Esophagus squamous epithelium (tissue), 5 donors: ENCODE measurements around the gene VARS2. TPM values are rescaled to one million over a fixed set of nuclear protein-coding genes. Genes with fewer than 3 reads are reported as not detected.
"Not testable (repeated sequence)": the region's sequence is repeated elsewhere in the genome, so short reads cannot be mapped to it uniquely, and the experiment has no call there.

ENCODE experiments used
- DNase-seq: peaks from one replicate; lab custom pipeline; 2025; lab: John Stamatoyannopoulos, UW
- H3K27ac ChIP-seq, 4 donors: fragments of 200-600 bp; sonication (generic); one replicate each; pipeline ENCODE4 v1.5.1; 2016 to 2019; ENCODE audit warnings: mild to moderate bottlenecking in 1 of 4
- H3K27me3 ChIP-seq, 4 donors: fragments of 200-600 bp; sonication (generic); 1 replicate in 3 of 4; 2 replicates in 1 of 4; pipeline versions ENCODE4 v1.5.1 to v1.6.0; 2017 to 2021; ENCODE audit warnings: antibody characterized with exemption in 1 of 4
- H3K36me3 ChIP-seq, 3 donors: fragments of 200-600 bp; sonication (generic); one replicate each; pipeline ENCODE4 v1.5.1; 2016 to 2019
- H3K4me1 ChIP-seq, 3 donors: fragments of 200-600 bp; sonication (generic); one replicate each; pipeline ENCODE4 v1.5.1; 2017 to 2019
- H3K4me3 ChIP-seq, 4 donors: fragments of 200-600 bp; sonication (generic); 1 replicate in 3 of 4; 2 replicates in 1 of 4; pipeline ENCODE4 v1.5.1; 2016 to 2019; ENCODE audit warnings: mild to moderate bottlenecking in 2 of 4, moderate library complexity in 1 of 4
- H3K9me3 ChIP-seq, 3 donors: fragments of 200-600 bp; sonication (generic); one replicate each; pipeline ENCODE4 v1.5.1; 2016 to 2019
- CTCF ChIP-seq, 6 experiments: fragments of 450-650 bp in 4 of 6; fragments of 200-600 bp in 2 of 6; sonication (generic) in 2 of 6; IDR thresholded peaks; one replicate each; pipeline ENCODE4 v1.5.1; 2016 to 2019; ENCODE audit warnings: antibody characterized with exemption in 6 of 6, mild to moderate bottlenecking in 4 of 6, moderate library complexity in 4 of 6
- POLR2A ChIP-seq, 4 donors: fragments of 450-650 bp; IDR thresholded peaks; one replicate each; pipeline ENCODE4 v1.6.1; 2017; ENCODE audit warnings: antibody characterized with exemption in 4 of 4, mild to moderate bottlenecking in 4 of 4, moderate library complexity in 3 of 4
- WGBS, 2 donors: methylation state at CpG; one replicate each; pipeline ENCODE4 v1.1.5; 2018; 5-methylcytosine and 5-hydroxymethylcytosine counted together
- intact Hi-C: fragments of 100-400 bp; cut with DNase I; formaldehyde crosslinking; loops from one replicate; pipeline ENCODE4 v1.15.0; 2022
- total RNA-seq, 4 donors: library from RNA; depleted of rRNA; stranded (reverse); fragments of >200 nt; gene quantifications; one replicate each; pipeline ENCODE4 v1.1.0, GENCODE V29; 2016
- donor health status: DM: yes; HTN: yes; CAD: no.

The VARS2 gene
- total RNA-seq, 4 donors from 2014 or later: 23.5 to 61.9 (median 33.0) TPM

GRCh38 chr6:30873137-30873640 is 40.8 kb upstream of the VARS2 start:
- Histone ChIP-seq H3K36me3 (no peaks in the 10 kb centered on the region), H3K4me3 (no peak overlapping the region), H3K27ac (no peak overlapping the region), H3K4me1 (peaks cover 18 to 33% (median 27%) of the 10 kb centered on the region in 3 donors), H3K9me3 (peaks cover 0 to 35% (median 13%) of the 10 kb centered on the region in 3 donors), H3K27me3 (no peaks in the 10 kb centered on the region)
- intact Hi-C loops: no loop called here
- no peak for DNase-seq
- WGBS, 2 donors: 92 to 93% methylated on average over 2 of the region's 2 CpGs
- TF ChIP-seq POLR2A (IDR thresholded peaks at IDR 0.05) (no peak), CTCF (IDR thresholded peaks at IDR 0.05) (no peak)

GRCh38 chr6:30873795-30874194 is 40.2 kb upstream of the VARS2 start:
- peaks cover 18 to 39% (median 29%) of the 10 kb centered on the region in 3 donors for H3K4me1 ChIP-seq
- H3K27me3 ChIP-seq, DNase-seq, intact Hi-C loops, H3K27ac ChIP-seq, H3K36me3 ChIP-seq, H3K4me3 ChIP-seq: not testable (repeated sequence)
- WGBS, 2 donors: 89% methylated on average over 3 of the region's 3 CpGs
- H3K9me3 ChIP-seq: peaks cover 0 to 33% (median 13%) of the 10 kb centered on the region in 3 donors

- Histone ChIP-seq H3K9me3 (peaks cover 0 to 20% (median 3%) of the 10 kb centered on the region in 3 donors), H3K36me3 (no peaks in the 10 kb centered on the region), H3K27me3 (no peaks in the 10 kb centered on the region), H3K27ac (peak overlapping the region; percentile 79 to 90 (median 88)), H3K4me1 (peaks cover 18 to 39% (median 29%) of the 10 kb centered on the region in 3 donors), H3K4me3 (peak overlapping the region in 1 of 4 donors; percentile 28)
- intact Hi-C loops: loop anchor here (5.0 kb wide), 1 partner anchor 48 kb away; no protein-coding TSS in a partner anchor
- TF ChIP-seq CTCF (IDR thresholded peaks at IDR 0.05): no peak
- no peak for TF ChIP-seq POLR2A (IDR thresholded peaks at IDR 0.05)
- WGBS, 2 donors: 41 to 62% methylated on average over 18 of the region's 18 CpGs
- no peak for DNase-seq
Observed at GRCh38 chr6:30875244-30876038, 38.6 kb upstream of the VARS2 start.

GRCh38 chr6:30876039-30876730 is 37.9 kb upstream of the VARS2 start:
- WGBS, 2 donors: 23 to 31% methylated on average over 4 of the region's 4 CpGs
- Histone ChIP-seq H3K27ac (peak overlapping the region; percentile 79 to 90 (median 88)), H3K27me3 (no peaks in the 10 kb centered on the region), H3K4me1 (peaks cover 18 to 47% (median 29%) of the 10 kb centered on the region in 3 donors), H3K36me3 (no peaks in the 10 kb centered on the region), H3K9me3 (peaks cover 0 to 12% (median 0%) of the 10 kb centered on the region in 3 donors), H3K4me3 (no peak overlapping the region)
- intact Hi-C loops: loop anchor here (5.0 kb wide), 1 partner anchor 49 kb away; no protein-coding TSS in a partner anchor
- TF ChIP-seq CTCF (IDR thresholded peaks at IDR 0.05) (peak in 1 of 6 experiments; percentile 13), POLR2A (IDR thresholded peaks at IDR 0.05) (no peak)
- no peak for DNase-seq

- H3K27ac ChIP-seq: peak overlapping the region; percentile 79 to 90 (median 88)
- peaks cover 27 to 61% (median 40%) of the 10 kb centered on the region in 3 donors for H3K4me1 ChIP-seq
- H3K27me3 ChIP-seq: no peaks in the 10 kb centered on the region
- no peaks in the 10 kb centered on the region for H3K9me3 ChIP-seq
- H3K36me3 ChIP-seq: no peaks in the 10 kb centered on the region
- peak; percentile 39 for DNase-seq
- WGBS, 2 donors: 16 to 18% methylated on average over 10 to 12 of the region's 15 CpGs
- peak; percentile 81 to 97 (median 94) for TF ChIP-seq CTCF (IDR thresholded peaks at IDR 0.05)
- TF ChIP-seq POLR2A (IDR thresholded peaks at IDR 0.05): no peak
- intact Hi-C loops: loop anchor here (5.0 kb wide), 1 partner anchor 50 kb away; no protein-coding TSS in a partner anchor
- peak overlapping the region; percentile 6 to 60 (median 31) for H3K4me3 ChIP-seq
Observed at GRCh38 chr6:30877419-30878262, 36.4 kb upstream of the VARS2 start.
